HG03432 (cell line): ENCODE results near the gene ARHGAP11B.
A peak's percentile ranks its signal among the peaks of the same experiment; 100 is the strongest.
"Not testable (repeated sequence)": the region's sequence is repeated elsewhere in the genome, so short reads cannot be mapped to it uniquely, and the experiment has no call there.

Source experiments
- ATAC-seq: cut with Tn5 transposase; IDR thresholded peaks from one replicate; pipeline ENCODE4 v1.9.1; 2021; ENCODE audit warnings: mild to moderate bottlenecking, moderate library complexity; ENCODE audit not compliant: unreplicated experiment

ARHGAP11B gene

DNA sequence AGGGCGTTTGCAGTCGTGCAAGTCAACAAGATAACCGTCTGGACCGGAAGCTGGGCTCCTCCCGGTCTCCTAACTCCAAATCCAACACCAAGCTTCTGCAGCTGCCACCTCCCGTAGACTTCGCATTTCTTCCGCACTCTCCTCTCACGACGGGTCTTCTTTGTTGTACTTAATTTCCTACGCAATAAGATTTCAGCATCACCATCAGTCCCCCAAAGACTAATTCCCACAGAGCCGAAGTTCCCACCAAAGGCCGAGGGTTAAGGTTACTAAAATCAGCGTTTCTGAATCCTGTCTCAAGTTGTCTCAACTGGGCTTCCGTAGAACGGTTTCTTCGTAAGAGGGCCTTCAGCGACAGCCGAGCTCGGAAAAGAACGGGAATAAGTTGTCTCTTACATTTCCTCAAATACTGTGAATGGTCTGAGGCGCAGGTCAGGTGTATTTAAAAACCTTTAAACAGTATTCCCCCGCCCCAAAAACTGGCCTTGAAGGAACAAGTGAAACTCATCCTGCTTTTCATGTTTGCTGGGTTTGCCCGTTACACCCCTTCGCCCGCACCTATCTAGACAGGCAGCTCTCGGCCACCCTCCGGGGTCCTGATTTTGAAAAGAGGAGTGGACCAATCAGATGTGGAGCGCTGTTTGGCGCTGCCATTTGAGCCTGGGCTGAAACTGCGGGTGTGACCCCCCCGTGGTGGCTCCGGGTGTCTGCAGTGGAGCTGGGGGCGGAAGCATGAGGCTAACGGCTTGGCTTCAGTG lies at the start of gene ARHGAP11B:
ARHGAP11B (plus strand) TSS at position 693 of the 758 bp plus-strand sequence.
- peak; percentile 93 for ATAC-seq

DNA sequence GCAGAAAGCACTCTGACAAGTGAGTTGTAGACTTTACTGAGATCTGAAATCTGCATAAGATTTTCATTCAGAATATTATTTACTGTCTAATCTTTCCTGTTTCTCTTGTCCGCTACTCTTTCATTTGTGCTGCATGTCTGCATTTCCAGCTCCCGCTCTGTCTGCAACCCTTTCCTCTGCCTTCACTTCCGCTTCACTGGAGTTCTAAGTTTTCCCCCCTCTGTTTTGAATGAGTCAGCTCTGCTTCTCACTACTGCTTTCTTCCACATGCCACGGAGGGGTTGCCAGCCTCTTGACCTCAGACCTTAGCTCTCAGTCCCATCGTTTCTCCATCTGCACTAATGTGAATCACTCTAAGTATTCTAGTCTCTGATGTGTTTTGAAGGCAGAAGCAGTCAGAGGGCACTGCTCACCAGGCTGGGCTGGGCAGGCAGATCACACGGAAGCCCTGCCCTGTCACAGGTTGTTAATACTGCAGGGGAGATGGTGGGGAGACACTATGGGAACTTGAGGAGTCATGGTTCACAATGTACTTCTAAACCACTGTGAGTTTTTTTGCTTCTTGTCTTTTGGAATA lies 46.4 kb upstream of the ARHGAP11B start:
- not testable (repeated sequence) for ATAC-seq

DNA sequence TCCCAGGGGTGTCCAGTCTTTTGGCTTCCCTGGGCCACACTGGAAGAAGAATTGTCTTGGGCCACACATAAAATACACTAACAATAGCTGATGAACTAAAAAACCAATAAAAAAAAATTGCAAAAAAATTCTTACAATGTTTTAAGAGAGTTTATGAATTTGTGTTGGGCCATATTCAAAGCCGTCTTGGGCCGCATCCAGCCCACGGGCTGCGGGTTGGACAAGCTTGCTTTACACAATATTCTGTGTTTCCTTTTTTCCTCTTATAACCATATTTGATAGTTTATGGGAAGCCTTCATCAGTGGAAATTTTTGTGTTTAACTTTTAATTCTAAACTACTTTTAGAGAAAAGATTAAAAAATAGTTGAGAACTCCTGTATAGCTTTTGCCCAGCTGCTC lies 45.2 kb upstream of the ARHGAP11B start:
- ATAC-seq, result not testable (repeated sequence)

DNA sequence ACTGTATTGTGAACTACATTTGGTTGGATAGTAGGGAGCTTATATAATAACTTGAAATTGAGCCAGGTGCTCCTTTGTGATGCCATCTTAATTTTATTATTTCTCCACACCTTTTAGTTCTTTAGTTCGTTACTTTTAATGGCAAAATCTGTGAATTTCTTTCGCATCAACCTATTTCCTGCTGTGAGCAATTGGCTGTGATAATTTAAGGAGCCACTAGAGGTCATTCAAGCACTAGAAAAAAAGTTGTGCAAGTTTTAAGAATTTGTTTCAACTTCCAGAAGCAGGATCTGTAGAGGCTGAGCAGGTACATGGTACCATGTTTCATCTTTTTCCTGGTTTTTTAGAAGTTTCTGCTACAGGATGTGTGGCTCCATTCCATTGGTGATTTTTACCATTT lies 27.0 kb upstream of the ARHGAP11B start:
- ATAC-seq, result not testable (repeated sequence)

DNA sequence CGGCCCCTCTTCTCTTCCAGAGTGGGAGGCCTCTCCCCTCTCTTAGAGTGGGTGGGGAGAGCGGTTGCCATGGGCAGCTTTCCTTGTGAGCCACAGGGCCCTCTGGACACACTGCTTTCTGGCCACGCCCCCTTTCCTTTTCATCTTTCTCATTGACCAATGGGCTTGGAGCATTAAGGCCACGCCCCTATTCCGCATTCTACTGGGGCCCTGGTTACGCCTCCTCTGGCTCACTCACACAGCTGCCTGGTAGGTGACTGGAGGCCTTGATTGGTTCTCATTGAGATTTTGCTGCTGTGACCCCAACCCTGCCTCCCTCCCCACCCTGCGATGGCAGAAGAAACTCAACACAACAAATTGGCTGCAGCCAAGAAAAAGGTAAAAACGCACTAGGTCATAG lies 22.1 kb upstream of the ARHGAP11B start, which contains the start of gene GOLGA8H:
GOLGA8H (plus strand) TSS at position 233 of the 400 bp plus-strand sequence; CDS start at position 331, 98 bp downstream.
- ATAC-seq, result not testable (repeated sequence)

DNA sequence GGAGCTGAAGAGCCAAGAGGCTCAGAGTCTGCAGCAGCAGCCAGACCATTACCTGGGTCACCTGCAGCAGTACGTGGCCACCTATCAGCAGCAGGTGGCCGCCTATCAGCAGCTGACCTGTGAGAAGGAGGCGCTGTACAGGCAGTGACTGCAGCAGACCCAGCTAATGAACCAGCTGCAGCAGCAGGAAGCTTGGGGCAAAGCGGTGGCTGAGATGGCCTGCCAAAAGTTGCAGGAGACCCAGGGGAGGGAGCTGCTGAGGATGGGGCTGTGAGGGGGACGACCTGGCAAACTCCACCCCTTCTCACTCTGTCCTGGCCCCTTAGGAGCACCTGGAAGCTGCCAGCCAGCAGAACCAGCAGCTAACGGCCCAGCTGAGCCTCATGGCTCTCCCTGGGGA lies 13.7 kb upstream of the ARHGAP11B start:
- not testable (repeated sequence) for ATAC-seq

DNA sequence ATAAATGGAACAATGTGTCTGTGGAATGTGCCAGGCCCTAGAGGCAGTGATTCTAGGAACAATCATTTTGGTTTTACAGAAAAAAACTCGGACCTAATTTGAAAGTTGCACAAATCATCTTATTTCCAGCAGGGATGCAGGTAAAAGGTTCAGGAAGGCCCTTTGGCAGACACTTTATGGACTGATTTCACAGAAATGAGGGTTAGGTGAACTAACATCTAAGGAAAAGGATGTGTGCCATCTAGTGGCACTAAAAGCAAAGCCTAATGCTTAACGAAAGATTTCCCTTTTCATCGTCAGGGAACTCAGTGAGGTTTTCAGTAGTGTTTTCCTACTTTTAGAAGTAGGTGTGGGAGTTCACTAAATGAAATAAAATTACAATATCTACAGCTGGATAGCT lies 4.6 kb upstream of the ARHGAP11B start:
- ATAC-seq, result not testable (repeated sequence)

DNA sequence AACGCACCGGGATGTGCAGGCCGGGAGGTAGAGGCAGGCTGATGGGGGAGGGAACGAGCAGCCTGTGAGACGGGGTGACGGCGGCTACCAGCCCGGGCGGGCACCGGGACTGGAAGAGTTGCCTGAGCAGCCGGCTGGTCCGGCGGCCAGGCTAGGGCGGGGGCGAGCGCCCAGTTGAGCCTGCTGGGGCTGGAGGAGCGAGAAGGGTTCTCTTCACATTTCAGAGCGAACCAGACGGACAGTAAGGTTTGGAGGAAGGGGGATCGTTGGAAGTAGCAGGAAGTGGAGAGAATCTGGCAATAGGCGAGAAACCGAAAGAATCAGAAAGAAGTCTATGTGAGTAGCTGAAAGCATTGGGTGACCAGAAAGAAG lies 252 bp downstream of the ARHGAP11B start:
- ATAC-seq, result peak; percentile 9

DNA sequence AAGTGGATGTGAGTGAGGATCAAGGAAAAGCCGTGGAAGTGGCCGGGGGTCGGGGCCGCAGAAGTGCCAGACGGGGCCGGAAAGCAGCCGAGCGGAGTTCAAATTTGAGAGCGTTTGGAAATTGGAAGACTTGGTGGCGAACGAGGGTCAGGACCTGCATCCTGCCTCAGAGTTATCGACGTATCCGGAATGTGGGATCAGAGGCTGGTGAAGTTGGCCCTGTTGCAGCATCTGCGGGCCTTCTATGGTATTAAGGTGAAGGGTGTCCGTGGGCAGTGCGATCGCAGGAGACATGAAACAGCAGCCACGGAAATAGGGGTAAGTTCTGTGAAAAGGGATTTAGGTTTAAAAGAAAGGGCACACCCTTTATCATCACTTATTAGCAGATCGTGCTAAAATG lies 704 bp downstream of the ARHGAP11B start:
- not testable (repeated sequence) for ATAC-seq

DNA sequence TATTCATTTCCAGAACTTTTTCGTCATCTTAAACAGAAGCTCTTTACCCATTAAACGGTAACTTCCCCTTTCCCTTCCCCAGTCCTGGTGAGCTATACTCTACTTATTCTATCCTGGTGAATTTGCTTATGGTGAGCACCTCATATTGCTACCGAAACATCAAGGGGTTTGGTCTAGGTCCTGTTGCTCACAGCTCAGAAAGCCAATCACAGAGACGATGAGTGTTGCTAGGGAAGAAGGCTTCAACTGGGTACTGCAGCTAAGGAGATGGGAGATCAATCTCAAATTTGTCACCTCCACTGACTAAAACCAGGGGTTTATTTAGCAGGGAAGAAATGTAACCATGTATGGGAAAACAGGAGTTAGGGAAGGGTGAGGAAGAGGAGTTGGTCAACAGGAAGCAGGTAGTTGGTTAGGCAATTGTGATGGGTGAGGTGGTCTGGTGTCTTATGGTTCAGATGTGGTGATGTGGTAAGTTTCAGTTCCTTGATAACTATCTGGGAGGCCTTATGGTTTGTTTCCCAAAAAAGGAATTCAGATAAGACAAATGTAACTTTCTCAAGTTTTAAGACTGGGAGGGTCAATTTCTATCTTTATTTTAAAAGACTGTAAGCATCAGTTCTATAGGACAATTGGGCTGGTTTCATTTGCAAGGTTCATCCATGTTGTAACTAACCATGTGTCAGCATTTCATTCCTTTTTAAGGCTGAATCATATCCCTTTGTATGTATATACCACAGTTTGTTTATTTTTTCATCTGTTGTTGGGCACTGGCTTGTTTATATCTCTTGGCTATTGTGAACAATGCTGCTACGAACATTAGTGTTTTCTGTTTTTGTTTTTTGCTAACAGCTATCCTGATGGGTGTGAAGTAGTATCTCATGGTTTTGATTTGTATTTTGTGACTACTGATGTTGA lies 24.3 kb downstream of the ARHGAP11B start:
- peak; percentile 93 for ATAC-seq

DNA sequence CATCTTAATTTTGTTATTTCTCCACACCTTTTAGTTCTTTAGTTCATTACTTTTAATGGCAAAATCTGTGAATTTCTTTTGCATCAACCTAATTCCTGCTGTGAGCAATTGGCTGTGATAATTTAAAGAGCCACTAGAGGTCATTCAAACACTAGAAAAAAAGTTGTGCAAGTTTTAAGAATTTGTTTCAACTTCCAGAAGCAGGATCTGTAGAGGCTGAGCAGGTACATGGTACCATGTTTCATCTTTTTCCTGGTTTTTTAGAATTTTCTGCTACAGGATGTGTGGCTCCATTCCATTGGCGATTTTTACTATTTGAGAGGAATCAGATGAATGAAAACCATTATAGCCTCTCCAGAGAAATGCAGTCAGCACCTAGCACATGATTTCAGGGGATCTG lies 35.2 kb downstream of the ARHGAP11B start:
- not testable (repeated sequence) for ATAC-seq

DNA sequence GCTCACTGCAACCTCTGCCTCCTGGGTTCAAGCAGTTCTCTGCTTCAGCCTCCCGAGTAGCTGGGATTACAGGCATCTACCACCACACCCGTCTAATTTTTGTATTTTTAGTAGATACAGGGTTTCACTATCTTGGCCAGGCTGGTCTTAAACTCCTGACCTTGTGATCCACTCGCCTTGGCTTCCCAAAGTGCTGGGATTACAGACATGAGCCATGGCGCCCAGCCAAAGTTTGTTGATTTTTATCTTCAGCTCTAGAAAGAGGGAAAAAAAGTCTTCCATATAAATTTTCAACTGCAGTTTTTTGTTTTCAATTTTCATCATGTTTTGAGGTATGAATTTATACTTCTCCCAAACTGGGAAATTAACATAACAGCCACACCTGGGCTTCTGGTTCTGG lies 43.7 kb downstream of the ARHGAP11B start:
- not testable (repeated sequence) for ATAC-seq

DNA sequence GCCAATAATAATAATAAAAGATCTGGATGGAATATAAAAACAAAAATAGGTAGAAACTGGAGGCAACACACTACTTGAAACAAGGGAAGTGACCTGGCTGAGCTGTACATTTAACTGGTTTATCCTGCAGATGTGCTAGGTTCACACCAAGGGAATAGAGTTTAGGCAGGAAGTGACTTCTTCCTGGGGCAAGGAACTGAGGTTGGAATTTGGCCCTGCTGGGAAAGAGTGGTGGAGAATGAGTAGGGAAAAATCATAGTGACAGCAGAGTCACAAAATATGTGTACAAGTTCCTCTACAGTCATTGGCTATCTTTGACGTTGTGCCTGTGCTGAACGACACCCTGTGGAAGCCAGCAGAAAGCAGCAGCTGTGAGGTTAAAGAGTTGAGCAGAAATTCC lies 44.1 kb downstream of the ARHGAP11B start:
- ATAC-seq, result no peak

DNA sequence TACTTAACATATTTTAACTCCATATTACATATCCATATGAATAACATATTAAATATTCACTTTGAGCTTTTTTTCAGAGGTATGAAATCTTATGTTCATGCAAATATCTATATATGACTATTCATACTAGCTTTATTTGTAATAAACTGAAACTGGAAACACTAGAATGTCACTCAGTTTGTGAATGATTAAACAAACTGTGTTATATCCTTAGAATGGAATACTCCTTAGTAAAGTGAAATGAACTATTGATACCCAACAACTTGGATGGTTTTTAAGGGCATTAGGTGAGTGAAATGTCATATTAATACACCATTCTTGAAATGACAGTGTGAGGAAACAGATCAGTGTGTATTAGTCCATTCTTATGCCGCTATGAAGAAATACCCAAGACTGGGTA lies 45.4 kb downstream of the ARHGAP11B start:
- ATAC-seq, result no peak

DNA sequence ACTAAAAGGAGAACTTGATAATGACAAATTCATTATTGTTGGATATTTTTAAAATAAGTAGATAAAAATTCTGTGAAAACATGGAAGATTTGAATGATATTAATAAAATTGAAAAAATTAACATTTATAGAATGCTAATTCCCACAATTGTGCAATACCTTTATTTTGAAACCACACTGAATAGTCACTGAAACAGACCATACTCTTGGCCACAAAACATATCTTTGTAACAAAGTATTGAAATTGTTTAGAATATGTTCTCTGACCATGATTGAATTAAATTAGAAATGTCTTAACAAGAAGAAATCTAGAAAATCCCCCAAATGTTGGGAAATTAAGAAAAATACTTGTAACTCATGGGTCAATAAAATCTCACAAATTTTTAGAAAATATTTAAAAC lies 49.2 kb downstream of the ARHGAP11B start:
- no peak for ATAC-seq

DNA sequence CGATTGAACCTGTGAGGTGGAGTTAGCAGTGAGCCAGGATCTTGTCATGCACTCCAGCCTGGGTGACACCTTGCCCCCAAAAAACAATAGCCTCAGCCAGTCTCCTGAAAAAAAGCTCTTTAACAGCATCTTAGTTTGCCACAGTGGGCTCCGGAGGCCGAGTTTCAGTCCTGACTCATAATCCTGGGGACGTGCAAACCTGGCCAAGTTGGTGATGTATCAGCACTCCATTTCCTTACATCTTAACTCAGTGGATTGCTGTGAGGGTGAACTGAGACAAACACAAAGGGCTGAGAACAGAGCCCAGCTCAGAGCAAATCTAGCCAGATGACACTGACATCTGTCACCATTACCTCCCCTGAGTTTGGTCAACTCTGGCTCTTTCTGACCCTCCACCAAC lies 50.0 kb downstream of the ARHGAP11B start:
- not testable (repeated sequence) for ATAC-seq

DNA sequence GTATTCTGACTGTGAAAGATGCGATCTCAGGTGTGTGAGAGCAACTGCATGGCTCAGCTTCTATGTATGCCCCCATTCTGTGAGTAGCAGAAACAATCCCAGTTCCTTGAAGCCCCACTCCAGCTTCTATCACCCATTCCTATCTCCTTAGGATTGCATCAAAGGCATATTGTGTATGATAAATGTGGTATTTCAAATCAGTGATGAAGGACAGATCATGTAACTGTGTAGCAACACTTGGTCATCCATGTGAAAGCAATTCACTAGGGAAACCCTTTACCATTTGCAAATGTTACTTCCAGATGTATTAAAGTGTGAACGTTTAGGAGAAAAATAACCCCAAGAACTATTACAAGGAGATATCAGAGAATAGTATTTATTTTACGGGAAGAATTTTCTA lies 55.1 kb downstream of the ARHGAP11B start:
- not testable (repeated sequence) for ATAC-seq

DNA sequence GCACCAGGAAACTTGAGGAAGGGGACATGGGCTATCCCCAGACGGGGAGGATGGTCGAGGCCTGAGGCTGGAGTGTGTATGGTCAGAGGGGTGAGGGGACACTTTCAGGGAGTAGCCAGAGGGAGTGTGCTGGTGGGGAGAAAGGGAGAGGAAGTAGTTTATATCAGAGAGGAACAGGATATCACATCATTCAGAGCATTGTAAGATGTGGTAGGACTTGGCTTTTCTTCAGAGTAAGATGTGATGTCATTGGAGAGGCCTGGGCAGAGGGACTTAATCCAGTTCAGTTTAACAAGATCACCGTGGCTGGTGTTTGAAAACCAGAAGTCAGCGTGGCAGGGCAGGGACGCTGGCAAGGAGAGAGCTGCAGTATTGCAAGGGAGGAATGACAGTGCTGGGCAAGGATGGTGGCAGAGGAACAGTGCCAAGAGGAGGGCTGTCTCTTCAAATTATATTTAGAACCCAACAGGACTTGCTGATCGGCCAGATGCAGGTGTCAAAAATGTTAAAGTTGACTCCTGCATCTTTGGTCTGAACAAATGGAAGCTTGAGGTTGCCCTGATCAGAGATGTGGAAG lies 59.9 kb downstream of the ARHGAP11B start:
- not testable (repeated sequence) for ATAC-seq

DNA sequence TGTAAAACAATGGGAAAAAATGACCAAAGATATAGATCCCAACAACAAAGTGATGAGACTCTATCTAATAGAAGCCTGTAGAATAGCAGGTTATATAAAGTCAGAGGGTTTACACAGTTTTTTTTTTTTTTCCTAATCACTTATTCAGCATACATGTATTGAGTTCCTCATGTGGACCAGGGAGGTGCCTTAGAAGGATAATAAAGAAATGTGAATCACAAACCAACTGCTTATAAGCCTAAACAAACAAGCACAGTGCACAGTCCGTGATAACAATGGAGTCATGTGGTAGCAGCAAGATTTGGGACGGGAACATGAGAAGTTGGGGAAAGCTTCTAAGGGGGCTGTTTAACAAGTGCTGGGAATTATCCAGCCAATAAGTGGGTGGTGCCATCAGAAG lies 60.7 kb downstream of the ARHGAP11B start:
- ATAC-seq, result not testable (repeated sequence)
